GM19467 (cell line): ENCODE measurements around the gene SPR.

Experiments
- ATAC-seq: cut with Tn5 transposase; IDR thresholded peaks from one replicate; pipeline ENCODE4 v1.9.1; 2021; ENCODE audit warnings: mild to moderate bottlenecking, moderate library complexity; ENCODE audit not compliant: unreplicated experiment

The SPR gene

GRCh38 chr2:72929010-72929409 is 41.8 kb downstream of the SPR start:
- no peak for ATAC-seq

GRCh38 chr2:72931280-72931910 is 44.2 kb downstream of the SPR start:
- ATAC-seq: no peak

GRCh38 chr2:72932045-72932740 is 45.0 kb downstream of the SPR start:
- no peak for ATAC-seq

DNA sequence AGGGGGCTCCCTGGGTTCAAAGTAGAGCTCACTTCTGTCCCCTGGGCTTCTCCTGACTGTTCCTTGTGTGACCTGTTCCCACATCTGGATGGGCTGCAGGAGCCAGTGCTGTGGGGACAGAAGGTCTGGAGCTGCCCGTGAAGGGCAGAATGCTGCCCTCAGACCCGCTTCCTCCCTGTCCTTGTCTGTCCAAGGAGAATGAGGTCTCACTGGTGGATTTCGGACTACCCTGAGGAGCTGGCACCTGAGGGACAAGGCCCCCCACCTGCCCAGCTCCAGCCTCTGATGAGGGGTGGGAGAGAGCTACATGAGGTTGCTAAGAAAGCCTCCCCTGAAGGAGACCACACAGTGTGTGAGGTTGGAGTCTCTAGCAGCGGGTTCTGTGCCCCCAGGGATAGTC is 45.6 kb downstream of the SPR start:
- no peak for ATAC-seq

DNA sequence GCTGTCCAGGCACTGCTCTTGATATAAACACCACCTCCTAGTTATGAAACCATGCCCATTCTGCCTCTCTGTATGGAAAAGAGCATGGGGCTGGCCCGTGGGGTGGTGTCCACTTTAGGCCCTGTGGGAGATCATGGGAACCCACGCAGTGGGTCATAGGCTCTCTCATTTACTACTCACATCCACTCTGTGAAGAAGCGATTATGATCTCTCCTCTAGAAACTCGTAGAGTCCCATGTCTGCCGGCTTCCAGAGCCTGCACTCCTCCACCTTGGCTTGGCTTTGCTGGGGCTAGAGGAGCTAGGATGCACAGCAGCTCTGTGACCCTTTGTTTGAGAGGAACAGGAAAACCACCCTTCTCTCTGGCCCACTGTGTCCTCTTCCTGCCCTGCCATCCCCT is 46.0 kb downstream of the SPR start:
- no peak for ATAC-seq

DNA sequence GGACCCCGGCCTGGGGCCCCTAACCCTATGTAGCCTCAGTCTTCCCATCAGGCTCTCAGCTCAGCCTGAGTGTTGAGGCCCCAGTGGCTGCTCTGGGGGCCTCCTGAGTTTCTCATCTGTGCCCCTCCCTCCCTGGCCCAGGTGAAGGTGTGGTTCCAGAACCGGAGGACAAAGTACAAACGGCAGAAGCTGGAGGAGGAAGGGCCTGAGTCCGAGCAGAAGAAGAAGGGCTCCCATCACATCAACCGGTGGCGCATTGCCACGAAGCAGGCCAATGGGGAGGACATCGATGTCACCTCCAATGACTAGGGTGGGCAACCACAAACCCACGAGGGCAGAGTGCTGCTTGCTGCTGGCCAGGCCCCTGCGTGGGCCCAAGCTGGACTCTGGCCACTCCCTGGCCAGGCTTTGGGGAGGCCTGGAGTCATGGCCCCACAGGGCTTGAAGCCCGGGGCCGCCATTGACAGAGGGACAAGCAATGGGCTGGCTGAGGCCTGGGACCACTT is 46.5 kb downstream of the SPR start:
- no peak for ATAC-seq

GRCh38 chr2:72934683-72935610 is 47.7 kb downstream of the SPR start:
- no peak for ATAC-seq

DNA sequence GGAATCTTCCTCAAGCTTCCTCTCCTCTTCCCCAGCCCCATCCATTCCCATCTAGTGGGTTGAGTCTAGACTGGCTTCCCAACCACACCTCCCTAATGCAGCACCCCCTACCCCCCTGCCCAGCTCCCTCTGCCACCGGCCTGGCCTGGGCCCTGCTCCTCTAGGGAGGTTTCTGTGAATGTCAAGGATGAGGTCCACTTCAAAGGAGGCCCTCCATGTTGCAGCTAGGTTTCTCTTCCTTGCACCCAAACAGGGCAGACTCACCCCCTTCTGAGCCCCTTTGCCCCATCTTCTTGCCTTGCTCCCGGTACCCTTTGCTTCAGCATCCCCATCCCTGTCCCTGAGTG is 48.4 kb downstream of the SPR start:
- ATAC-seq: no peak

DNA sequence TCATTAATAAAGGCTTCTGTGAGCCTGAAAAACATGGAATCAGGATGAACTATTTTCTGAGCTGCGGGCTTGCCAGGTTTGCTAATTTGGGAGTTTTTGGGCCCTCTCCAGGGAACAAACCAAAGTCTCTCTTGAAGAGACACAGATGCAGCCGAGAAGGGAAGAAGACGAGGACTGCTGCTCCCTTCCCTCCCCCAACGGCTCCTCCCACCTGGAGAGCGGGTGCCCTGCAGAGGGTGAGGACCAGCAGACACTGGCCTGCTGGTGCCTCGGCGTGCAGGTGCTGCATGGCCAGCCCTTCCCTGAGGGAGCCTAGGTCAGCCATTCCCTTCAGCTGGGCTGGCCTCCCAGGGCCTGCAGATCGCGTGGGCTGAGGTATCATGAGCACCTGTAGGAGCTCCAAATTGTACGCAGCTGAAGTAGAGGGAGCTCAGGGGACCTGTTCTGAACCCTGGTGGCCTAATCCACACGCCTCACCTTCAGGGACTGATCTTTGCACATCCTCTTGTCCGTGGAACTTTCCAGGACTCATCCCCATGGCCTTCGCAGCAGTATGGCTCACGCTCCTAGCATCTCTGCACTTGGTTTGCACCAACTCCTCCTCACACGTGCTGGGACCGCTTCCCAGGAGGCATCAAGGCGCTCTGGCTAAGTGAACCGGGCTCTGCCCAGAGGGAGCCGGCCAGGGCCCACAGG is 49.6 kb downstream of the SPR start:
- no peak for ATAC-seq

GRCh38 chr2:72937356-72937669 is 50.1 kb downstream of the SPR start:
- ATAC-seq: no peak

GRCh38 chr2:72938455-72938854 is 51.2 kb downstream of the SPR start:
- ATAC-seq: no peak

DNA sequence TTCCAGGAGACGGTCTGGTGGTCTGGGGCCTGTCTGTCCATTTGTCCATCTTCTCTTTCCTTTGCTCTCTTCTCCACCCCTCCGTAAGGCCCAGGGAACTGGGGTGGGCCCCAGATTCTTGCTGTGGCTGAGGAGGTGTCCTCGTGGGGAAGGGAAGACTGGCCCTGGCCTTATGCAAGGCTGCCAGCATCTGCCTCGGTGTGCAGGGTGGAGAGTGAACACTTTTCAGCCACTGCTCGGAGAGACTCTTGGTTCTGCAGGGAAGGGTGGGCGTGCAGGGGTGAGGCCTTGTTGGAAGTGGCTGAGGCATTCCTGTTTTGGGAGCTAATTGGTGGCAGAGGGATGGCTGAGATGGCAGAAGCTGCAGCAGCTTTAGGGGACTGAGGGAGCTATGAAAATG is 53.2 kb downstream of the SPR start:
- no peak for ATAC-seq

- no peak for ATAC-seq
These were observed 53.6 kb downstream of the SPR start for GRCh38 chr2:72940786-72941185.
